Ovary (tissue), 9 donors: Measurements from ENCODE around the gene LAMB3. TPM values are rescaled to one million over a fixed set of nuclear protein-coding genes. Genes with fewer than 3 reads are reported as not detected.

Source experiments
- DNase-seq, 5 donors: peaks; one replicate each; pipeline ENCODE4 v3.0.0-alpha.2; 2019 to 2020
- H3K27ac ChIP-seq, 2 donors: fragments of 200-600 bp; one replicate each; pipeline versions ENCODE4 v1.5.1 to v1.8.0; 2019 to 2022
- H3K27me3 ChIP-seq: fragments of 200-600 bp; one replicate; pipeline ENCODE4 v1.8.0; 2022
- H3K36me3 ChIP-seq: fragments of 200-600 bp; sonication (generic); one replicate; pipeline ENCODE4 v1.5.1; 2019
- H3K4me1 ChIP-seq: one replicate; pipeline ENCODE4 v1.8.1; 2013; ENCODE audit warnings: mild to moderate bottlenecking, moderate library complexity; ENCODE audit not compliant: insufficient read depth
- H3K4me3 ChIP-seq: fragments of 200-600 bp; sonication (generic); one replicate; pipeline ENCODE4 v1.5.1; 2017
- H3K9me3 ChIP-seq, 2 donors: fragments of 200-600 bp in 1 of 2; sonication (generic) in 1 of 2; one replicate each; pipeline versions ENCODE4 v1.5.1 to v1.8.1; 2013 to 2019; ENCODE audit warnings: mild to moderate bottlenecking in 1 of 2, moderate library complexity in 1 of 2
- EP300 ChIP-seq: sonication (generic); formaldehyde crosslinking; IDR thresholded peaks from one replicate; pipeline ENCODE4 v1.6.1; 2017; ENCODE audit warnings: antibody characterized with exemption
- POLR2A ChIP-seq: fragments of 450-650 bp; IDR thresholded peaks from one replicate; pipeline ENCODE4 v1.6.1; 2017; ENCODE audit warnings: antibody characterized with exemption, mild to moderate bottlenecking, moderate library complexity
- WGBS, 3 donors: extraction: QIAGEN DNeasy Blood & Tissue Kit in 1 of 3; methylation state at CpG; one replicate each; pipeline versions ENCODE4 v1.1.5 to v1.1.7; 2013 to 2017; 5-methylcytosine and 5-hydroxymethylcytosine counted together
- intact Hi-C, 4 donors: fragments of 100-400 bp; cut with DNase I; formaldehyde crosslinking; loops; one replicate each; pipeline versions ENCODE4 v1.11.0 to v1.15.1; 2022 to 2023
- polyA plus RNA-seq, 2 donors: library from polyadenylated mRNA; stranded (reverse); fragments of 200-250 nt in 1 of 2; fragments of 350-450 nt in 1 of 2; fragmentation: Illumina TruSeq in 1 of 2; extraction: RNeasy Lipid Tissue Mini Kit (QIAGEN cat#74804) in 1 of 2; gene quantifications; one replicate each; pipeline ENCODE4 v1.2.3, GENCODE V29; 2013 to 2014
- total RNA-seq, 7 donors: library from RNA; depleted of rRNA in 2 of 7; stranded (reverse); fragments of >200 nt in 2 of 7; fragmentation: NEBNext Ultra II Directional in 3 of 7; extraction: Animal tissue kit (Norgen Biotek cat#: 25700) in 3 of 7; gene quantifications; one replicate each; pipeline versions ENCODE4 v1.1.0 to v1.2.4, GENCODE V29; 2016 to 2023
- TF ChIP-seq, protein P1 (sequence below), 3 donors: fragments of 450-650 bp in 2 of 3; fragments of 200-600 bp in 1 of 3; IDR thresholded peaks; one replicate each; pipeline versions ENCODE4 v1.5.1 to v1.8.0; 2016 to 2022; ENCODE audit warnings: antibody characterized with exemption in 3 of 3, mild to moderate bottlenecking in 1 of 3
- donor health status: DM: no; HTN: no; CAD: no; lungs with moderate emphysema.
- donor health status: DM: no; HTN: no; CAD: no.
- donor health status: Bipolar disorder and iron deficiency.
- donor health status: DM: yes; HTN: yes; CAD: no.
- donor health status: DM: no; HTN: no; CAD: no.
- donor health status: DM: yes; HTN: yes; CAD: no.

Gene LAMB3
- total and polyA plus RNA-seq, 9 donors: 0.54 to 56.9 (median 4.2) TPM

DNA sequence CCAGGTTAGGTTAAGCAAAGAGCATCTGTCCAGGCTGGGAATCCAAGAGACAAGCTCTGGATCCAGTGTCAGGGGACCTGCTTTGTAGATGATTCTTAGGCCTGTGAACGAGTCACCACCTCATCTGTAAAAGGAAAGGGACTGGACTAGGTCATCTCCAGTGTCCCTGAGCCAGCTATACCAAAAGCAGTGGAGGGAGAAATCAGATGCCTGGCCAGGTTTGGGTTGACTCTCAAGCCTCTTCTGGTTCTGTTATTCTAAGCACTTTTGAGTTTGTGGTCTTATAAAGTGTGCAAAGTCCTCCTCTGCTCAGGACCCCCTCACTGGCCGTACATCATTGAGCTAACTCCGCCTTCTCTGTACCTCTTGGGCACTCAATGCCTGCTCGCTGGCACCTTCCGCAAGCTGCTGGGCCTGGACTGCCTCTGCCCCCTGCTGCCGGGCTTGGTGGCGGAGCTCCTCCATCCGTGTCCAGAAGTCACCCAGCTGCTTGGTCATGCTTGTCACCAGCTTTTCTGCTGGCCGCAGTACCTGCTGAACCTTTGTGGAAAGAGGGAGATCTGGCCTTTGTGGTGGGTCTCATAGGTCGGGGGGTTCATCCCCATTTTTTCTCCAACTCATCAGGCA, 35.1 kb downstream of the LAMB3 start:
- intact Hi-C loops: no loop called here
- Histone ChIP-seq H3K27ac (no peak overlapping the region), H3K27me3 (no peaks in the 10 kb centered on the region), H3K4me1 (peaks cover 15% of the 10 kb centered on the region), H3K36me3 (no peaks in the 10 kb centered on the region), H3K4me3 (no peak overlapping the region), H3K9me3 (no peaks in the 10 kb centered on the region)
- TF ChIP-seq EP300 (no peak), POLR2A (no peak)
- TF ChIP-seq, protein P1, sequence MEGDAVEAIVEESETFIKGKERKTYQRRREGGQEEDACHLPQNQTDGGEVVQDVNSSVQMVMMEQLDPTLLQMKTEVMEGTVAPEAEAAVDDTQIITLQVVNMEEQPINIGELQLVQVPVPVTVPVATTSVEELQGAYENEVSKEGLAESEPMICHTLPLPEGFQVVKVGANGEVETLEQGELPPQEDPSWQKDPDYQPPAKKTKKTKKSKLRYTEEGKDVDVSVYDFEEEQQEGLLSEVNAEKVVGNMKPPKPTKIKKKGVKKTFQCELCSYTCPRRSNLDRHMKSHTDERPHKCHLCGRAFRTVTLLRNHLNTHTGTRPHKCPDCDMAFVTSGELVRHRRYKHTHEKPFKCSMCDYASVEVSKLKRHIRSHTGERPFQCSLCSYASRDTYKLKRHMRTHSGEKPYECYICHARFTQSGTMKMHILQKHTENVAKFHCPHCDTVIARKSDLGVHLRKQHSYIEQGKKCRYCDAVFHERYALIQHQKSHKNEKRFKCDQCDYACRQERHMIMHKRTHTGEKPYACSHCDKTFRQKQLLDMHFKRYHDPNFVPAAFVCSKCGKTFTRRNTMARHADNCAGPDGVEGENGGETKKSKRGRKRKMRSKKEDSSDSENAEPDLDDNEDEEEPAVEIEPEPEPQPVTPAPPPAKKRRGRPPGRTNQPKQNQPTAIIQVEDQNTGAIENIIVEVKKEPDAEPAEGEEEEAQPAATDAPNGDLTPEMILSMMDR (IDR thresholded peaks at IDR 0.05): no peak
- DNase-seq: no peak
- 93 to 94% (median 94%) methylated on average over 10 of the region's 10 CpGs for WGBS, 3 donors

DNA sequence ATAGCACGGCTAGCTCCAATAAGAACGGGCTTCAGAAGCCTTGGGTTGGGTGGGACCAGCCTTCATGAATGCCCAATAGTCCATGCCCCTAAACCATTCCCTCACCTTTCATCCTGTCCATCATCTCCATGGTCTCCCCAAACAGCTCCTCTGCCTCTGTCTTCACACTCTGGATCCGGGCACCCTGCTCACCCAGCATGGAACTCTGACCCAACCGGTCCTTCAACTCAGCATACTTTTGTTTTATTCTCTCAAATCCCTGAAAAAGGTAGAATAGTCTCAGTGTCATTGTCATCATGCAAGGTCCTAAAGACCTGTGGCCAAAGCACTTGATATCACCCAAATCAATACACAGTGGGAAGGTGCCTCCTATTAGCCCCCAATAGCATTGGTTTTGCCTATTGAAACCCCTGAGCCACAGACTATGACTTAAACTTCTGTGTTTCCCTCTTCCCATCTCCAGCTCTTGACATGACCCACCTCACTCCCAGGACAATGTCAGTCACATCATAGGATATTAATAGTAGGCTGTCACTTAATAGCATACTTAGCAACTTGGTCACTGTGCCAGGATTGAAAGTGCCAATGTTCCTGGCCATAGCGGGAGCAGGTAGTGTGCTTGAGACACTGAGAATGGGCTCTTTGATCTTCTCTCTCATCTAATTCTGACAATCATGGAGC, 35.7 kb downstream of the LAMB3 start:
- WGBS, 3 donors: 97 to 99% (median 98%) methylated on average over 5 of the region's 5 CpGs
- intact Hi-C loops: no loop called here
- Histone ChIP-seq H3K27ac (no peak overlapping the region), H3K4me3 (no peak overlapping the region), H3K36me3 (no peaks in the 10 kb centered on the region), H3K4me1 (peaks cover 9% of the 10 kb centered on the region), H3K27me3 (no peaks in the 10 kb centered on the region), H3K9me3 (no peaks in the 10 kb centered on the region)
- no peak for TF ChIP-seq EP300
- no peak for TF ChIP-seq POLR2A
- TF ChIP-seq, protein P1 (IDR thresholded peaks at IDR 0.05): no peak
- no peak for DNase-seq

DNA sequence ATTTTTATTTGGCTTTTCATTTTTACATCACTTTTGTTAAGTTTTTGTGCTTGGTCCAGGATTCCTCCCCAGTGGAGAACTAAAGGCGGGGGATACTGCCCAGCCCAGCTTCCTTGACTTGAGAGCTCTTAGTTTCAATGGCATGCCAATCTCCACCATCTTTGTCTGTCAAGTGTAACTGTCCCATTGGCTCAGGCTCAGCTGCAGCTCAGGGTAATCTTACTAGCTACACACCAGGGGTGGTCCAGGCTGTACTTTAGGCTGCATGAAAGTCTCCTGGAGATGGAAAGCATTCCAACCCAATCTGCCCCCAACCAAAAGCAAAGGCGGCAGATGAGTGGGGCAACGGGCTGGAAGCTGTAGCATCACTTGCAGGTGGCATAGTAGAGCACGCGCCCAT, 37.3 kb downstream of the LAMB3 start:
- Histone ChIP-seq H3K9me3 (no peaks in the 10 kb centered on the region), H3K36me3 (no peaks in the 10 kb centered on the region), H3K27ac (no peak overlapping the region), H3K4me3 (no peak overlapping the region), H3K27me3 (no peaks in the 10 kb centered on the region), H3K4me1 (no peaks in the 10 kb centered on the region)
- no peak for DNase-seq
- TF ChIP-seq EP300 (no peak), POLR2A (no peak)
- TF ChIP-seq, protein P1 (IDR thresholded peaks at IDR 0.05): no peak
- 97 to 100% (median 98%) methylated on average over 5 of the region's 5 CpGs for WGBS, 3 donors
- intact Hi-C loops: no loop called here

DNA sequence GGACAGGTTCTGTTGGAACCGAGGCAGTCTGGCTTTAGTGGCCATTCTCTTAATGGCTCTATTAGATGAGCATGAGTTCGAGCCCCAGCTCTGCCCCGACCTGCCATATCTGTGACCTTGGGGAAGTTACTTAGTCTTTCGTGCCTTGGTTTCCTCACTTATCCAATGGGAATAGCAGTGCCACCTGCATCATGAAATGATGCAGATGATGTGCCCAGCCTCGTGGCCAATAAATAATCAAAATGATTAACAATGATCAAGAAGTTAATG, 38.1 kb downstream of the LAMB3 start:
- WGBS, 3 donors: 86 to 88% (median 87%) methylated on average over 5 of the region's 5 CpGs
- Histone ChIP-seq H3K9me3 (no peaks in the 10 kb centered on the region), H3K27ac (no peak overlapping the region), H3K4me1 (no peaks in the 10 kb centered on the region), H3K4me3 (no peak overlapping the region), H3K27me3 (no peaks in the 10 kb centered on the region), H3K36me3 (no peaks in the 10 kb centered on the region)
- no peak for DNase-seq
- intact Hi-C loops: no loop called here
- TF ChIP-seq POLR2A (no peak), EP300 (no peak)
- TF ChIP-seq, protein P1 (IDR thresholded peaks at IDR 0.05): no peak
